Parathyroid adenoma (tissue), 2 donors: ENCODE data around the gene NOP10.

Experiments
- H2AFZ ChIP-seq: fragments of 300-600 bp; sonication (generic); one replicate; pipeline ENCODE4 v1.7.0; 2017; ENCODE audit warnings: antibody characterized with exemption, mild to moderate bottlenecking
- H3K27ac ChIP-seq: fragments of 300-600 bp; sonication (generic); one replicate; pipeline ENCODE4 v1.7.0; 2017
- H3K27me3 ChIP-seq: fragments of 300-600 bp; sonication (generic); one replicate; pipeline ENCODE4 v1.7.0; 2017; ENCODE audit warnings: low read length; ENCODE audit not compliant: control insufficient read depth, insufficient read depth
- H3K36me3 ChIP-seq: fragments of 300-600 bp; sonication (generic); one replicate; pipeline ENCODE4 v1.7.0; 2017; ENCODE audit warnings: low read length; ENCODE audit not compliant: control insufficient read depth, insufficient read depth
- H3K4me1 ChIP-seq: fragments of 300-600 bp; sonication (generic); one replicate; pipeline ENCODE4 v1.7.0; 2017; ENCODE audit warnings: control low read depth
- H3K4me2 ChIP-seq: fragments of 300-600 bp; sonication (generic); one replicate; pipeline ENCODE4 v1.7.0; 2017; ENCODE audit warnings: low read length
- H3K4me3 ChIP-seq: fragments of 300-600 bp; sonication (generic); one replicate; pipeline ENCODE4 v1.7.0; 2017; ENCODE audit warnings: low read depth, low read length
- H3K79me2 ChIP-seq: fragments of 300-600 bp; sonication (generic); one replicate; pipeline ENCODE4 v1.7.0; 2017; ENCODE audit warnings: control low read depth
- H3K9ac ChIP-seq: fragments of 300-600 bp; sonication (generic); one replicate; pipeline ENCODE4 v1.7.0; 2017; ENCODE audit warnings: mild to moderate bottlenecking
- H3K9me3 ChIP-seq: fragments of 300-600 bp; sonication (generic); one replicate; pipeline ENCODE4 v1.7.0; 2017; ENCODE audit warnings: low read length; ENCODE audit not compliant: control insufficient read depth
- TF ChIP-seq, protein P1 (sequence below): fragments of 300-600 bp; sonication (generic); IDR thresholded peaks from one replicate; pipeline ENCODE4 v1.7.0; 2017; ENCODE audit warnings: antibody characterized with exemption, mild to moderate bottlenecking
- donor health status: primary hyperparathyroidism.

Gene NOP10

GRCh38 chr15:34364041-34364440 lies 21.1 kb upstream of the NOP10 start:
- Histone ChIP-seq H3K4me3 (no peak overlapping the region), H3K4me1 (no peaks in the 10 kb centered on the region), H3K79me2 (no peaks in the 10 kb centered on the region), H3K36me3 (no peaks in the 10 kb centered on the region), H3K9me3 (no peaks in the 10 kb centered on the region), H3K27me3 (no peaks in the 10 kb centered on the region), H2AFZ (no peak overlapping the region), H3K27ac (no peak overlapping the region), H3K9ac (no peak overlapping the region), H3K4me2 (no peak overlapping the region)
- TF ChIP-seq, protein P1, sequence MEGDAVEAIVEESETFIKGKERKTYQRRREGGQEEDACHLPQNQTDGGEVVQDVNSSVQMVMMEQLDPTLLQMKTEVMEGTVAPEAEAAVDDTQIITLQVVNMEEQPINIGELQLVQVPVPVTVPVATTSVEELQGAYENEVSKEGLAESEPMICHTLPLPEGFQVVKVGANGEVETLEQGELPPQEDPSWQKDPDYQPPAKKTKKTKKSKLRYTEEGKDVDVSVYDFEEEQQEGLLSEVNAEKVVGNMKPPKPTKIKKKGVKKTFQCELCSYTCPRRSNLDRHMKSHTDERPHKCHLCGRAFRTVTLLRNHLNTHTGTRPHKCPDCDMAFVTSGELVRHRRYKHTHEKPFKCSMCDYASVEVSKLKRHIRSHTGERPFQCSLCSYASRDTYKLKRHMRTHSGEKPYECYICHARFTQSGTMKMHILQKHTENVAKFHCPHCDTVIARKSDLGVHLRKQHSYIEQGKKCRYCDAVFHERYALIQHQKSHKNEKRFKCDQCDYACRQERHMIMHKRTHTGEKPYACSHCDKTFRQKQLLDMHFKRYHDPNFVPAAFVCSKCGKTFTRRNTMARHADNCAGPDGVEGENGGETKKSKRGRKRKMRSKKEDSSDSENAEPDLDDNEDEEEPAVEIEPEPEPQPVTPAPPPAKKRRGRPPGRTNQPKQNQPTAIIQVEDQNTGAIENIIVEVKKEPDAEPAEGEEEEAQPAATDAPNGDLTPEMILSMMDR: no peak

- TF ChIP-seq, protein P1: no peak
- Histone ChIP-seq H3K4me3 (no peak overlapping the region), H3K9me3 (no peaks in the 10 kb centered on the region), H3K36me3 (no peaks in the 10 kb centered on the region), H3K4me1 (no peaks in the 10 kb centered on the region), H3K79me2 (no peaks in the 10 kb centered on the region), H3K27ac (no peak overlapping the region), H3K9ac (no peak overlapping the region), H3K4me2 (no peak overlapping the region), H3K27me3 (no peaks in the 10 kb centered on the region), H2AFZ (no peak overlapping the region)
Observed at GRCh38 chr15:34362047-34362773, 19.3 kb upstream of the NOP10 start.

GRCh38 chr15:34361278-34361677 lies 18.3 kb upstream of the NOP10 start:
- Histone ChIP-seq H3K4me2 (no peak overlapping the region), H3K9me3 (no peaks in the 10 kb centered on the region), H3K27ac (no peak overlapping the region), H3K27me3 (no peaks in the 10 kb centered on the region), H3K4me3 (no peak overlapping the region), H3K9ac (no peak overlapping the region), H3K36me3 (no peaks in the 10 kb centered on the region), H3K79me2 (no peaks in the 10 kb centered on the region), H2AFZ (no peak overlapping the region), H3K4me1 (no peaks in the 10 kb centered on the region)
- TF ChIP-seq, protein P1: no peak

DNA sequence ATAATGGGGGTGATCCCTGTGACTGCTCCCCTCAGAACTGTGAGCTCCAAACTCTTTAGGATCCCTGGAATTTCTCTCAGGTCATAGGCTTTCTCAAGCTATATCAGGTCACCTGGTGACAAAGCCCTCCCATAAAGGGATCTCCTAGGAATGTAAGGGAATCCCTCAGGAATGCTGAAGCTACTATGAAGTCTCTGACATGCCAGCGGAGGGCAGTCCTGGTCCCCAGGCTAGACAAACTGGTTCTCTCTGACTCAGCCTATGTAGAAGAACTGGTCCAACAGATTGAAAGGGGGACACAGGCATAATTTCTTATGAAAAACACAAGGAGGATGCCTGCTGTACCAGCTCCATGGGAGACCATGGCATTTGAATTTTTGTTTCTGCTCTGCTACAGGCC lies 17.4 kb upstream of the NOP10 start:
- H2AFZ ChIP-seq: no peak overlapping the region
- H3K36me3 ChIP-seq: no peaks in the 10 kb centered on the region
- TF ChIP-seq, protein P1: no peak
- H3K27me3 ChIP-seq: no peaks in the 10 kb centered on the region
- H3K9ac ChIP-seq: no peak overlapping the region
- H3K4me2 ChIP-seq: no peak overlapping the region
- H3K9me3 ChIP-seq: no peaks in the 10 kb centered on the region
- H3K27ac ChIP-seq: no peak overlapping the region
- no peak overlapping the region for H3K4me3 ChIP-seq
- H3K4me1 ChIP-seq: no peaks in the 10 kb centered on the region
- no peaks in the 10 kb centered on the region for H3K79me2 ChIP-seq

- H3K4me1 ChIP-seq: no peaks in the 10 kb centered on the region
- H3K36me3 ChIP-seq: no peaks in the 10 kb centered on the region
- H3K9me3 ChIP-seq: no peaks in the 10 kb centered on the region
- no peaks in the 10 kb centered on the region for H3K79me2 ChIP-seq
- H3K9ac ChIP-seq: no peak overlapping the region
- H3K27ac ChIP-seq: no peak overlapping the region
- H3K27me3 ChIP-seq: no peaks in the 10 kb centered on the region
- no peak overlapping the region for H3K4me3 ChIP-seq
- H2AFZ ChIP-seq: no peak overlapping the region
- H3K4me2 ChIP-seq: no peak overlapping the region
- TF ChIP-seq, protein P1: no peak
Observed at GRCh38 chr15:34359416-34359815, 16.5 kb upstream of the NOP10 start.
